DOHH2 (cell line): ENCODE results near the gene PTPRN2.

Experiments
- H3F3A ChIP-seq: fragments of 200-600 bp; sonication (generic), shearing (Covaris generic); 2 replicates; pipeline ENCODE4 v1.6.0; 2016; ENCODE audit warnings: antibody characterized with exemption, mild to moderate bottlenecking; ENCODE audit not compliant: control insufficient read depth, insufficient read depth
- H3K27ac ChIP-seq: fragments of 200-600 bp; sonication (generic); 2 replicates; pipeline ENCODE4 v1.5.1; 2014; ENCODE audit warnings: low read depth, mild to moderate bottlenecking, low read length, moderate library complexity
- H3K27me3 ChIP-seq: fragments of 200-600 bp; sonication (generic); 2 replicates; pipeline ENCODE4 v1.6.1; 2014; ENCODE audit warnings: mild to moderate bottlenecking, low read length, mixed read lengths; ENCODE audit not compliant: control insufficient read depth
- H3K36me3 ChIP-seq: fragments of 200-600 bp; sonication (generic); 2 replicates; pipeline ENCODE4 v1.6.1; 2014; ENCODE audit warnings: mild to moderate bottlenecking, low read length, moderate library complexity, mixed read lengths; ENCODE audit not compliant: control insufficient read depth
- H3K4me1 ChIP-seq: fragments of 200-600 bp; sonication (generic); 2 replicates; pipeline ENCODE4 v1.6.1; 2014; ENCODE audit warnings: mild to moderate bottlenecking, low read length, mixed read lengths; ENCODE audit not compliant: control insufficient read depth
- H3K4me2 ChIP-seq: fragments of 200-600 bp; sonication (generic); 2 replicates; pipeline ENCODE4 v1.6.0; 2014; ENCODE audit warnings: mild to moderate bottlenecking, low read length, moderate library complexity
- H3K4me3 ChIP-seq: fragments of 200-600 bp; sonication (generic); 2 replicates; pipeline ENCODE4 v1.5.1; 2014; ENCODE audit warnings: mild to moderate bottlenecking, low read length, mixed read lengths
- H3K79me2 ChIP-seq: fragments of 200-600 bp; sonication (generic); 2 replicates; pipeline ENCODE4 v1.6.1; 2014; ENCODE audit warnings: mild to moderate bottlenecking, low read length, mixed read lengths; ENCODE audit not compliant: control insufficient read depth
- H3K9me2 ChIP-seq: fragments of 200-600 bp; sonication (generic); replicated peaks from 2 replicates; pipeline ENCODE4 v1.6.1; 2014; ENCODE audit warnings: mild to moderate bottlenecking, low read length, mixed read lengths; ENCODE audit not compliant: control insufficient read depth
- H3K9me3 ChIP-seq: fragments of 200-600 bp; sonication (generic); 2 replicates; pipeline ENCODE4 v1.6.1; 2014; ENCODE audit warnings: antibody characterized with exemption, low read length, mixed read lengths; ENCODE audit not compliant: control insufficient read depth, insufficient read depth
- H4K20me1 ChIP-seq: fragments of 200-600 bp; sonication (generic); 2 replicates; pipeline ENCODE4 v1.6.0; 2014; ENCODE audit warnings: low read depth, mild to moderate bottlenecking, antibody characterized with exemption, low read length, moderate library complexity; ENCODE audit not compliant: control insufficient read depth, insufficient read depth
- EZH2phosphoT487 ChIP-seq: fragments of 200-600 bp; sonication (generic); IDR thresholded peaks from 2 replicates; pipeline ENCODE4 v1.6.1; 2017; ENCODE audit warnings: borderline replicate concordance, mild to moderate bottlenecking, antibody characterized with exemption, low read length, moderate library complexity, mixed read lengths
- TF ChIP-seq, protein P1 (sequence below): fragments of 200-600 bp; sonication (generic); IDR thresholded peaks from one replicate; pipeline ENCODE4 v1.5.1; 2014; ENCODE audit warnings: antibody characterized with exemption, mild to moderate bottlenecking, low read depth, low read length; ENCODE audit not compliant: poor library complexity, severe bottlenecking

The PTPRN2 gene

DNA sequence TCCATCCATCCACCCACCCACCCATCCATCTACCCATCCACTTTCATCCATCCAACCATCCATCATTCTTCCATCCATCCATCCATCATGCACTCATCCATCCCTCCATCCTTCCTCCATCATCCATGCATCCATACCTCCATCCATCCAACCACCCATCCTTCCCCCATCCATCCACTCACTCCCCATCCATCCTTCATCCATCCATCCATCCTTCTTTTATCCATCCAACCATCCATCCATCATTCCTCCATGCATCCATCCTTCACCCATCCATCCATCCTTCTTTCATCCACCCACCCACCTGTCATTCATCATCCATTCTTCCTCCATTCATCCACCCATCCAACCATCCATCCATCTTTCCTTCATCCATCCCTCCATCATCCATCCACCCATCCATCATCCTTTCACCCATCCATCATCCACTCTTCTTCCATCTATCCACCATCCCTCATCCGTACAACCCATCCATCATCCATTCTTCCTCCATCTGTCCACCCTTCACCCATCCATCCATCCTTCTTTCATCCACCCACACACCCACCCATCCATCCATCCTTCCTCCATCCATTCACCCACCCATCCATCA, 822.6 kb downstream of the PTPRN2 start:
- H3K9me3 ChIP-seq, result peaks cover 47% of the 10 kb centered on the region; the same call in 1 of the 2 replicates
- no peaks in the 10 kb centered on the region for H3K36me3 ChIP-seq
- H3F3A ChIP-seq, result no peaks in the 10 kb centered on the region
- H3K79me2 ChIP-seq, result no peaks in the 10 kb centered on the region
- H3K27me3 ChIP-seq, result no peaks in the 10 kb centered on the region
- H3K27ac ChIP-seq, result no peak overlapping the region
- no peaks in the 10 kb centered on the region for H3K4me1 ChIP-seq
- H4K20me1 ChIP-seq, result no peaks in the 10 kb centered on the region
- no peaks in the 10 kb centered on the region for H3K9me2 ChIP-seq
- H3K4me3 ChIP-seq, result no peak overlapping the region
- no peak for TF ChIP-seq EZH2phosphoT487
- TF ChIP-seq, protein P1, sequence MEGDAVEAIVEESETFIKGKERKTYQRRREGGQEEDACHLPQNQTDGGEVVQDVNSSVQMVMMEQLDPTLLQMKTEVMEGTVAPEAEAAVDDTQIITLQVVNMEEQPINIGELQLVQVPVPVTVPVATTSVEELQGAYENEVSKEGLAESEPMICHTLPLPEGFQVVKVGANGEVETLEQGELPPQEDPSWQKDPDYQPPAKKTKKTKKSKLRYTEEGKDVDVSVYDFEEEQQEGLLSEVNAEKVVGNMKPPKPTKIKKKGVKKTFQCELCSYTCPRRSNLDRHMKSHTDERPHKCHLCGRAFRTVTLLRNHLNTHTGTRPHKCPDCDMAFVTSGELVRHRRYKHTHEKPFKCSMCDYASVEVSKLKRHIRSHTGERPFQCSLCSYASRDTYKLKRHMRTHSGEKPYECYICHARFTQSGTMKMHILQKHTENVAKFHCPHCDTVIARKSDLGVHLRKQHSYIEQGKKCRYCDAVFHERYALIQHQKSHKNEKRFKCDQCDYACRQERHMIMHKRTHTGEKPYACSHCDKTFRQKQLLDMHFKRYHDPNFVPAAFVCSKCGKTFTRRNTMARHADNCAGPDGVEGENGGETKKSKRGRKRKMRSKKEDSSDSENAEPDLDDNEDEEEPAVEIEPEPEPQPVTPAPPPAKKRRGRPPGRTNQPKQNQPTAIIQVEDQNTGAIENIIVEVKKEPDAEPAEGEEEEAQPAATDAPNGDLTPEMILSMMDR, result no peak
- no peak overlapping the region for H3K4me2 ChIP-seq

DNA sequence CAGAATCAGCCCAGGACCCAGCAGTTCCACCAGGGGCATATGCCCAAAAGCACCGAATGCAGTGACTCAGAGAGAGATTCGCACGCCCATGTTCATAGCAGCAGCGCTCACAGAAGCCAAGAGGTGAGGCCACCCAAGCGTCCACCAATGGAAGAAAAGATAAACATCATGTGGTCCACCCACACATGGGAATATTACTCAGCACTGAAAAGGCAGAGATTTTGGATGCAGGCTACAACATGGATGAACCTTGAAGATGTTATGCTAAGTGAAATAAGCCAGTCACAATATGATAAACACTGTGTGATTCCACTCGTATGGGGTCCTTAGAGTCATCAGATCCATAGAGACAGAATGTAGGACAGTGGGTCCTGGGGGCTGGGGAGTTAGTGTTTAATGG, 823.4 kb downstream of the PTPRN2 start:
- TF ChIP-seq, protein P1, result no peak
- no peak for TF ChIP-seq EZH2phosphoT487
- Histone ChIP-seq H3K9me2 (no peaks in the 10 kb centered on the region), H3F3A (no peaks in the 10 kb centered on the region), H3K9me3 (peaks cover 43% of the 10 kb centered on the region; the same call in 1 of the 2 replicates), H3K36me3 (no peaks in the 10 kb centered on the region), H3K27ac (no peak overlapping the region), H4K20me1 (no peaks in the 10 kb centered on the region), H3K4me1 (no peaks in the 10 kb centered on the region), H3K27me3 (no peaks in the 10 kb centered on the region), H3K4me2 (no peak overlapping the region), H3K4me3 (no peak overlapping the region), H3K79me2 (no peaks in the 10 kb centered on the region)

DNA sequence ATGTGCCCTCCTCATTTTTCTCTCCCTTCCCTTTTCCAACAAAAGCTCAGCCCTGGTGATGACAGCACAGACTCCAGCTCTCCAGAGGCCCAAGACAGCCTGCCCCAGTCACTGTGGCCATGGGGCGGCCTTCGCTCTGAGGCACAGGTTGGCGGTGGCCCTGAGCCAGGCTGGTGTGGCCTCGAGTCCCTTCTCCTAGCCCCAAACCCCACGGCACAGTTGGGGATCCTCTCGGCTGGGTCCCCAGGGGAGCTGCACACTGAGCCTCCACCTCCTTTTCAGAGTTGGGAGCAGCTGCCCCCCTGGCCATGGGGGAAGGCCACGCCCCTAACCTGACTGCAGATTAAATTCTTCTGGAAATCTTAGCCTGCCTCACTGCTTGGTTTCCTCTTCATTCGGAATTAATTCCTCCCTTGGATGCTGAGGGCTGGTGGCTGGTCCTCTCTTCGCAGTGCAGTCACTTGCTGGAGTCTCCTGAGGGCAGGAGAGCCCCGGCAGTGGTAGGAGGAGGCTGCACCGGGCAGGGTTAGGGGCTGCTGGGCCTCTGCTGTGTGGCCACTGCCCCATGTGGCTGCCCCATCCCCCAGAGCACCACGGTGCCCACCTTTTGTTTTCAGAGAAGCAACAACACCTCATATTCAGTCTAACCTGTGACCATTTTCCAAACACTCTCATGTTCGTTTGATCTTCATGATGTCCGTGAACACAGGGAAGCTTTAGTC, 824.2 kb downstream of the PTPRN2 start:
- Histone ChIP-seq H3K27ac (no peak overlapping the region), H3F3A (no peaks in the 10 kb centered on the region), H3K36me3 (no peaks in the 10 kb centered on the region), H3K4me3 (no peak overlapping the region), H3K79me2 (no peaks in the 10 kb centered on the region), H4K20me1 (no peaks in the 10 kb centered on the region), H3K9me3 (peaks cover 38% of the 10 kb centered on the region; the same call in 1 of the 2 replicates), H3K27me3 (no peaks in the 10 kb centered on the region), H3K4me1 (no peaks in the 10 kb centered on the region), H3K9me2 (no peaks in the 10 kb centered on the region), H3K4me2 (no peak overlapping the region)
- no peak for TF ChIP-seq EZH2phosphoT487
- TF ChIP-seq, protein P1, result no peak
